ENCODE results near the gene PDE10A.

PDE10A gene

GRCh38 chr6:165663736-165664558, 906 bp upstream of the PDE10A start:
- TF ChIP-seq CTCF (IDR thresholded peaks at IDR 0.05): no peak

GRCh38 chr6:165663377-165663735, 315 bp upstream of the PDE10A start:
- no peak for TF ChIP-seq CTCF (IDR thresholded peaks at IDR 0.05)

- no peak for TF ChIP-seq CTCF (IDR thresholded peaks at IDR 0.05)
Measured at GRCh38 chr6:165662041-165662748, 846 bp downstream of the PDE10A start.

- no peak for TF ChIP-seq CTCF (IDR thresholded peaks at IDR 0.05)
Measured at GRCh38 chr6:165661664-165662025, 1.4 kb downstream of the PDE10A start.

- no peak for TF ChIP-seq CTCF (IDR thresholded peaks at IDR 0.05)
Measured at GRCh38 chr6:165660857-165661663, 2.0 kb downstream of the PDE10A start.

- TF ChIP-seq CTCF (IDR thresholded peaks at IDR 0.05): no peak
Measured at GRCh38 chr6:165659945-165660856, 2.8 kb downstream of the PDE10A start.
